ENCODE data around the gene CALML3. TPM values are rescaled to one million over a fixed set of nuclear protein-coding genes. Genes with fewer than 3 reads are reported as not detected.

Gene CALML3
- total and polyA plus RNA-seq, 2 of the 13 experiments (the other 11 are each of a cell fraction or from before 2014, with no cell fraction given), result not detected

DNA sequence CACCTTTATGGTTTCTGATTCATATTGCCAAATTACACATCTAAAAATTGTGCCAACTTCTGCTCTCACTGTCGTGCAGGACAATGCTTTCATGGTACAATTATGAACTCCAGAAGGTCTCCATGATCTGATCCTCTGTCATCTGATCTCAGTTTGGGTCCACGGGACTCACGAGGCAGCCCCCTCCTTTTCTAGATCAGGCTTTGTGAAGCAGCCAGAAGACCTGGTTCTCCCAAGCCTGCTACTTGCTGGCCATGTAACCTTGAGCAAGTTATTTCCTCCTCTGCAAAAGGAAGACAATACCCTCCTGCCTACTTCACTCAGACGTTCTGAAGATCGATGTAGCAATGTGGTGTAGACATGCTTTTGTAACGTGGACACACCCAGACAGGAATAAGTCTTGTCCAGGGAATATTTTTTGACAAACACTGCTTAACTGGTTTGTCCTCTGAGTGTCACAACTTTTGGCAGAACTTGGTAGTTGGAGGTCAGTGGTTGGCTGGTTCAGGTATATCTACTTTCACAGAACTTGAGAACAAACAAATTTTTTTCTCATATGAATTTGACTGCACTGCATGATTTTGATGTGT, 19.6 kb downstream of the CALML3 start:
- H3K27ac ChIP-seq (ENCODE audit: extremely low read length, insufficient read depth, low read length), result no peak overlapping the region
- no peaks in the 10 kb centered on the region for H3K36me3 ChIP-seq (replicated peaks in 1 of 2; ENCODE audit: control insufficient read depth in 1 of 2, insufficient read depth in 2 of 2, low read length in 2 of 2)
- no TSS peak for BruUV-seq (replicated peaks)
- intact Hi-C loops (cut with micrococcal nuclease; ENCODE audit: unreplicated experiment), result no loop called here
- TF ChIP-seq, protein P1, sequence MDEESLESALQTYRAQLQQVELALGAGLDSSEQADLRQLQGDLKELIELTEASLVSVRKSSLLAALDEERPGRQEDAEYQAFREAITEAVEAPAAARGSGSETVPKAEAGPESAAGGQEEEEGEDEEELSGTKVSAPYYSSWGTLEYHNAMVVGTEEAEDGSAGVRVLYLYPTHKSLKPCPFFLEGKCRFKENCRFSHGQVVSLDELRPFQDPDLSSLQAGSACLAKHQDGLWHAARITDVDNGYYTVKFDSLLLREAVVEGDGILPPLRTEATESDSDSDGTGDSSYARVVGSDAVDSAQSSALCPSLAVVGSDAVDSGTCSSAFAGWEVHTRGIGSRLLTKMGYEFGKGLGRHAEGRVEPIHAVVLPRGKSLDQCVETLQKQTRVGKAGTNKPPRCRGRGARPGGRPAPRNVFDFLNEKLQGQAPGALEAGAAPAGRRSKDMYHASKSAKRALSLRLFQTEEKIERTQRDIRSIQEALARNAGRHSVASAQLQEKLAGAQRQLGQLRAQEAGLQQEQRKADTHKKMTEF (CRISPR knock-in tag; IDR thresholded peaks at IDR 0.05), result no peak
- TF ChIP-seq ATAD3A (CRISPR knock-in tag; IDR thresholded peaks at IDR 0.05) (no peak), ARHGAP35 (CRISPR knock-in tag; IDR thresholded peaks at IDR 0.05; ENCODE audit: borderline replicate concordance) (no peak), HNRNPLL (IDR thresholded peaks at IDR 0.05; ENCODE audit: low read depth, low read length, poor library complexity, severe bottlenecking) (no peak), TEAD3 (CRISPR knock-in tag; optimal IDR thresholded peaks at IDR 0.05; ENCODE audit: borderline replicate concordance) (no peak), HDAC1 (CRISPR knock-in tag; IDR thresholded peaks at IDR 0.05) (no peak), ZNF264 (CRISPR knock-in tag; IDR thresholded peaks at IDR 0.05) (no peak)
- TF ChIP-seq, protein P2, sequence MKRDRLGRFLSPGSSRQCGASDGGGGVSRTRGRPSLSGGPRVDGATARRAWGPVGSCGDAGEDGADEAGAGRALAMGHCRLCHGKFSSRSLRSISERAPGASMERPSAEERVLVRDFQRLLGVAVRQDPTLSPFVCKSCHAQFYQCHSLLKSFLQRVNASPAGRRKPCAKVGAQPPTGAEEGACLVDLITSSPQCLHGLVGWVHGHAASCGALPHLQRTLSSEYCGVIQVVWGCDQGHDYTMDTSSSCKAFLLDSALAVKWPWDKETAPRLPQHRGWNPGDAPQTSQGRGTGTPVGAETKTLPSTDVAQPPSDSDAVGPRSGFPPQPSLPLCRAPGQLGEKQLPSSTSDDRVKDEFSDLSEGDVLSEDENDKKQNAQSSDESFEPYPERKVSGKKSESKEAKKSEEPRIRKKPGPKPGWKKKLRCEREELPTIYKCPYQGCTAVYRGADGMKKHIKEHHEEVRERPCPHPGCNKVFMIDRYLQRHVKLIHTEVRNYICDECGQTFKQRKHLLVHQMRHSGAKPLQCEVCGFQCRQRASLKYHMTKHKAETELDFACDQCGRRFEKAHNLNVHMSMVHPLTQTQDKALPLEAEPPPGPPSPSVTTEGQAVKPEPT (CRISPR knock-in tag; IDR thresholded peaks at IDR 0.05; ENCODE audit: low read depth), result no peak
- H3K27me3 ChIP-seq (ENCODE audit: control insufficient read depth in 1 of 2, insufficient read depth in 2 of 2, low read length in 2 of 2), result no peaks in the 10 kb centered on the region; a peak in 1 of 5 replicates
- peaks cover 20% of the 10 kb centered on the region for H3K9me3 ChIP-seq (ENCODE audit: low read length)
- peaks cover 60% of the 10 kb centered on the region for H3K4me1 ChIP-seq (ENCODE audit: insufficient read depth, low read length)
- DNase-seq (ENCODE audit: low spot score) (no peak), FAIRE-seq (peak; percentile 44), ATAC-seq (no peak)
- no peak overlapping the region for H3K4me3 ChIP-seq (replicated peaks in 1 of 3; ENCODE audit: insufficient read depth in 1 of 3, low read depth in 2 of 3, low read length in 3 of 3)
- no peak overlapping the region for H2AFZ ChIP-seq (ENCODE audit: low read length)
- 97% methylated on average over 6 of the region's 6 CpGs for WGBS (ENCODE audit: low lambda C conversion rate)
- in situ Hi-C loops (cut with HindIII; ENCODE audit: extremely low pct_ligation_motif_present, low pct_unique_long_range_greater_than_20kb), result no loop called here
- ChIA-PET POLR2A (no interaction called here), CTCF (ENCODE audit: low intra/inter-chr PET ratio, low total read pairs) (no interaction called here)
- H3K79me2 ChIP-seq (ENCODE audit: insufficient read depth, low read length), result no peaks in the 10 kb centered on the region
- H3K4me2 ChIP-seq (ENCODE audit: low read depth, low read length), result no peak overlapping the region
- H3K9ac ChIP-seq (ENCODE audit: insufficient read depth, low read depth, low read length), result no peak overlapping the region
- H4K20me1 ChIP-seq (ENCODE audit: insufficient read depth, low read length), result no peaks in the 10 kb centered on the region

Data from HepG2 (cell line).